Transverse colon (tissue), 4 donors: Measurements from ENCODE around the gene SDCCAG8. TPM values are rescaled to one million over a fixed set of nuclear protein-coding genes. Genes with fewer than 3 reads are reported as not detected.

Source experiments
- DNase-seq: peaks from one replicate; pipeline ENCODE4 v3.0.0-alpha.2; 2019
- H3K27ac ChIP-seq, 4 donors: fragments of 200-600 bp; sonication (generic); 2 replicates each; pipeline ENCODE4 v1.5.1; 2016 to 2018; ENCODE audit warnings: inconsistent platforms in 4 of 4
- H3K27me3 ChIP-seq: fragments of 200-600 bp; sonication (generic); 2 replicates; pipeline ENCODE4 v1.5.1; 2017; ENCODE audit warnings: inconsistent platforms
- H3K36me3 ChIP-seq, 4 donors: fragments of 200-600 bp; sonication (generic); 2 replicates each; pipeline ENCODE4 v1.5.1; 2017 to 2019; ENCODE audit warnings: inconsistent platforms in 4 of 4
- H3K4me1 ChIP-seq, 4 donors: fragments of 200-600 bp; sonication (generic); 2 replicates each; pipeline ENCODE4 v1.5.1; 2017 to 2020; ENCODE audit warnings: inconsistent platforms in 4 of 4
- H3K4me3 ChIP-seq, 4 donors: fragments of 200-600 bp; sonication (generic); 1 replicate in 1 of 4; 2 replicates in 3 of 4; pipeline versions ENCODE4 v1.5.1 to v1.6.1; 2017 to 2019; ENCODE audit warnings: inconsistent platforms in 4 of 4
- H3K9me3 ChIP-seq, 2 donors: fragments of 200-600 bp; sonication (generic); 2 replicates each; pipeline ENCODE4 v1.5.1; 2017 to 2019; ENCODE audit warnings: inconsistent platforms in 2 of 2
- EP300 ChIP-seq: sonication (generic); formaldehyde crosslinking; IDR thresholded peaks from one replicate; pipeline ENCODE4 v1.6.1; 2017; ENCODE audit warnings: antibody characterized with exemption, low read depth
- POLR2A ChIP-seq: fragments of 450-650 bp; IDR thresholded peaks from one replicate; pipeline ENCODE4 v1.6.1; 2016; ENCODE audit warnings: antibody characterized with exemption, mild to moderate bottlenecking, moderate library complexity
- POLR2AphosphoS5 ChIP-seq, 3 donors: sonication (generic); formaldehyde crosslinking; IDR thresholded peaks; one replicate each; pipeline ENCODE4 v1.6.1; 2016; ENCODE audit warnings: antibody characterized with exemption in 3 of 3
- WGBS, 2 donors: methylation state at CpG; one replicate each; pipeline ENCODE4 v1.1.5; 2018; ENCODE audit warnings: low coverage in 1 of 2; 5-methylcytosine and 5-hydroxymethylcytosine counted together
- in situ Hi-C, 4 donors: fragments of 200-750 bp; cut with MboI; loops; one replicate each; pipeline versions ENCODE4 v1.15.0 to v1.15.1; 2017; ENCODE audit warnings: low sequenced_read_pairs in 3 of 4, low pct_ligation_motif_present in 1 of 4, low pct_unique_long_range_greater_than_20kb in 1 of 4
- intact Hi-C: fragments of 100-400 bp; cut with DNase I; formaldehyde crosslinking; loops from one replicate; pipeline ENCODE4 v1.15.1; 2023; ENCODE audit warnings: low total_unique reads
- total RNA-seq, 4 donors: library from RNA; depleted of rRNA; stranded (reverse); fragments of >200 nt; gene quantifications; one replicate each; pipeline ENCODE4 v1.1.0, GENCODE V29; 2016
- TF ChIP-seq, protein P1 (sequence below), 5 experiments: fragments of 200-600 bp in 3 of 5; fragments of 450-650 bp in 2 of 5; sonication (generic) in 3 of 5; IDR thresholded peaks; 1 replicate in 2 of 5; 2 replicates in 3 of 5; pipeline ENCODE4 v1.5.1; 2016 to 2017; ENCODE audit warnings: antibody characterized with exemption in 5 of 5, inconsistent platforms in 3 of 5, mild to moderate bottlenecking in 2 of 5, moderate library complexity in 1 of 5

Gene SDCCAG8
- total RNA-seq, 4 donors from 2014 or later = 28.8 to 101 (median 42.5) TPM

DNA sequence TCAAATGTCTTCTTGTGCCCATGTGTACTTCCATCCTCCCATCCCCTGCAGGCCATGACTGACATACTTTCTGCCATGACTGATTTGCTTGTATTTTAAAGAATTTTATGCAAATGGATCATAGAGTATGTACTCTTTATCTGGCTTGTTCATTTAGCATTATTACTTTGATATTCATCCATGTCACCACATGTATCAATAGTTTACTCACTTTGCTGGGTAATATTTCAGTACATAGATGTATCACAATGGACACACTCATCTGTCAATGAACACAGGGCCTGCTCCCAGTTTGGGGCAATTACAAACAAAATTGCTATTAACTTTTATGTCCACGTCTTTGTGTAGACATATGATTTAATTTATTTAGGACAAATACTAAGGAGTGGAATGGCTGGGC lies 259.1 kb downstream of the SDCCAG8 start:
- H3K27ac ChIP-seq = no peak overlapping the region
- intact Hi-C loops = no loop called here
- WGBS, 2 donors = 80 to 88% methylated on average over 1 of the region's 1 CpG
- no peaks in the 10 kb centered on the region for H3K36me3 ChIP-seq
- in situ Hi-C loops = no loop called here
- no peaks in the 10 kb centered on the region for H3K9me3 ChIP-seq
- no peaks in the 10 kb centered on the region for H3K27me3 ChIP-seq
- TF ChIP-seq POLR2A = no peak
- no peak for TF ChIP-seq POLR2AphosphoS5 (IDR thresholded peaks at IDR 0.05)
- no peak for TF ChIP-seq EP300
- TF ChIP-seq, protein P1, sequence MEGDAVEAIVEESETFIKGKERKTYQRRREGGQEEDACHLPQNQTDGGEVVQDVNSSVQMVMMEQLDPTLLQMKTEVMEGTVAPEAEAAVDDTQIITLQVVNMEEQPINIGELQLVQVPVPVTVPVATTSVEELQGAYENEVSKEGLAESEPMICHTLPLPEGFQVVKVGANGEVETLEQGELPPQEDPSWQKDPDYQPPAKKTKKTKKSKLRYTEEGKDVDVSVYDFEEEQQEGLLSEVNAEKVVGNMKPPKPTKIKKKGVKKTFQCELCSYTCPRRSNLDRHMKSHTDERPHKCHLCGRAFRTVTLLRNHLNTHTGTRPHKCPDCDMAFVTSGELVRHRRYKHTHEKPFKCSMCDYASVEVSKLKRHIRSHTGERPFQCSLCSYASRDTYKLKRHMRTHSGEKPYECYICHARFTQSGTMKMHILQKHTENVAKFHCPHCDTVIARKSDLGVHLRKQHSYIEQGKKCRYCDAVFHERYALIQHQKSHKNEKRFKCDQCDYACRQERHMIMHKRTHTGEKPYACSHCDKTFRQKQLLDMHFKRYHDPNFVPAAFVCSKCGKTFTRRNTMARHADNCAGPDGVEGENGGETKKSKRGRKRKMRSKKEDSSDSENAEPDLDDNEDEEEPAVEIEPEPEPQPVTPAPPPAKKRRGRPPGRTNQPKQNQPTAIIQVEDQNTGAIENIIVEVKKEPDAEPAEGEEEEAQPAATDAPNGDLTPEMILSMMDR (IDR thresholded peaks at IDR 0.05) = no peak
- no peaks in the 10 kb centered on the region for H3K4me1 ChIP-seq
- DNase-seq = no peak
- no peak overlapping the region for H3K4me3 ChIP-seq

DNA sequence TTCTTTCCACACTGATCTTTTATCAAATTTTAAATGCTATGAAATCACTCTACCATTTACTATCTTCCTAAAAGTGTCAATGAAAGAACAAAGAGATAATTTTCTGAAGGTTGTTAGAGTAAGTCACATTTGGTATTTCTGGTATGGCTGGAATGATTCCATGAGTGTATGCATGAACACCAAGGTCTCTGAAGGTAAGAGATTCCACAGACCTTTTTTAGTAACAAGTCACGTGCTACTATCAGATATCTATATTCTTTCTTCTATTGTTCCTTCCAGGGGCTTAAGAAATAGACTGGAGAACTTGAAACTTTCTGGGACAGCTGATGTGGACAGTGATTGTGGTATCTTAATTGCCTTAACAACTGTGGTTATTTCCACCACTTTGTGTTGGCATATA lies 265.0 kb downstream of the SDCCAG8 start:
- H3K4me3 ChIP-seq = no peak overlapping the region
- TF ChIP-seq POLR2A (no peak), EP300 (no peak)
- in situ Hi-C loops = no loop called here

GRCh38 chr1:243523766-243524165 lies 267.9 kb downstream of the SDCCAG8 start:
- DNase-seq = no peak
- H3K27me3 ChIP-seq = no peaks in the 10 kb centered on the region
- H3K4me1 ChIP-seq = peaks cover 0 to 5% (median 0%) of the 10 kb centered on the region in 4 donors
- H3K4me3 ChIP-seq = no peak overlapping the region
- in situ Hi-C loops = no loop called here
- H3K9me3 ChIP-seq = no peaks in the 10 kb centered on the region
- 92 to 100% methylated on average over 2 to 5 of the region's 5 CpGs for WGBS, 2 donors
- intact Hi-C loops = no loop called here
- no peak overlapping the region for H3K27ac ChIP-seq
- no peaks in the 10 kb centered on the region for H3K36me3 ChIP-seq
- TF ChIP-seq, protein P1 (IDR thresholded peaks at IDR 0.05) = no peak
- TF ChIP-seq POLR2AphosphoS5 (IDR thresholded peaks at IDR 0.05) = no peak
- TF ChIP-seq POLR2A = no peak
- TF ChIP-seq EP300 = no peak

More for the DNA sequence above, 265.0 kb downstream of the SDCCAG8 start:
- Histone ChIP-seq H3K4me1 (peaks cover 0 to 5% (median 0%) of the 10 kb centered on the region in 4 donors), H3K27me3 (no peaks in the 10 kb centered on the region), H3K9me3 (no peaks in the 10 kb centered on the region), H3K36me3 (no peaks in the 10 kb centered on the region), H3K27ac (no peak overlapping the region)
- 57 to 58% methylated on average over 1 of the region's 1 CpG for WGBS, 2 donors
- no peak for DNase-seq
- intact Hi-C loops = no loop called here

DNA sequence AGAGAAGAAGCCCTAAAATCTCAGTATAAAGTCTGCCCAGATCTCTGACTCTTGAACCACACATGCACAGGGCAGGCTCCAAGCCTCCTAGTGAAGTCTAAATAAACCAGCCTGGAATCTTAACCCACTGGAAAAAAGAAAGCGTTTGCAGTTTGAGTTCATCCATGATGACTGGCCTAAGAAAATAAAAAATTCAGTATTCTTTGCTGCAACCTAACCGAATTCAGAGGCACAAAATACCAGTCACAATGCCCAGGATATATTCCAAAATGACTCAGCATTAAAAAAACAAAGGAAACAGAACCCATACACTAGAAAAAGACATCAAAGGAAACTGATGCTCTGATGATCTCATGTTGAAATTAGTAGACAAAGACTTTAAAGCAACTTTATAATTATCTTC lies 269.2 kb downstream of the SDCCAG8 start:
- in situ Hi-C loops = no loop called here
- H3K27ac ChIP-seq = no peak overlapping the region
- H3K27me3 ChIP-seq = no peaks in the 10 kb centered on the region
- H3K4me3 ChIP-seq = no peak overlapping the region
- H3K4me1 ChIP-seq = peaks cover 0 to 5% (median 0%) of the 10 kb centered on the region in 4 donors
- WGBS, 2 donors = 77 to 94% methylated on average over 2 of the region's 2 CpGs
- no peaks in the 10 kb centered on the region for H3K36me3 ChIP-seq
- no peak for DNase-seq
- TF ChIP-seq, protein P1 (IDR thresholded peaks at IDR 0.05) = no peak
- no peak for TF ChIP-seq POLR2A
- TF ChIP-seq EP300 = no peak
- no peak for TF ChIP-seq POLR2AphosphoS5 (IDR thresholded peaks at IDR 0.05)
- H3K9me3 ChIP-seq = no peaks in the 10 kb centered on the region
- intact Hi-C loops = no loop called here

DNA sequence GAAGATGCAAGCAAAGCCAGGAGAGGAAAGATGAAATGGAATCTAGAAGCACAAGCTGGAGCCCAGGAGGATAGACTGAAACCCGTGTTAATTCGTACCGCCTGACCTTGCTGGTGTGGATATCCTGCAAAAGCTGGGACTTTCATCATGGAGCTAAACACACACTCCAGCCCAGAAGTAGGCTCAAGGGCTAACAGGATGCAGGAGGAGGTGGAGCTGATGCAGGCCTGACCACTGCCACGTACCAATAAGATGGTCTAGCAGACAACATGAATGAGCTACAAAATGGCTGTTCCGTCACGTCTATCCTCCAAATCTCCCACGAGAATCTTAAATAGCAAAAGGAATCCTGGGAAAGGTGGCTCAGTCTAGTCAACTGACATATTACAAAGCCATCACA lies 270.3 kb downstream of the SDCCAG8 start:
- Histone ChIP-seq H3K36me3 (no peaks in the 10 kb centered on the region), H3K27ac (no peak overlapping the region), H3K4me1 (peaks cover 0 to 5% (median 0%) of the 10 kb centered on the region in 4 donors), H3K4me3 (no peak overlapping the region), H3K27me3 (no peaks in the 10 kb centered on the region), H3K9me3 (no peaks in the 10 kb centered on the region)
- DNase-seq = no peak
- 93 to 94% methylated on average over 3 to 7 of the region's 7 CpGs for WGBS, 2 donors
- intact Hi-C loops (no loop called here), in situ Hi-C loops (no loop called here)
- TF ChIP-seq POLR2A (no peak), POLR2AphosphoS5 (IDR thresholded peaks at IDR 0.05) (no peak), EP300 (no peak)
- TF ChIP-seq, protein P1 (IDR thresholded peaks at IDR 0.05) = no peak
